ENCODE results near the gene PLA2G12A. TPM values are rescaled to one million over a fixed set of nuclear protein-coding genes. Genes with fewer than 3 reads are reported as not detected.

The PLA2G12A gene
- total and polyA plus RNA-seq, 2 donors (not counting 3 experiments of a cell fraction or from before 2014, with no cell fraction given), result 21.6 to 27.1 TPM

- dilution Hi-C loops (cut with MboI; ENCODE audit: extremely low pct_ligation_motif_present, low sequenced_read_pairs) (no loop called here), intact Hi-C loops (cut with micrococcal nuclease) (no loop called here)
- ChIA-PET POLR2A (interaction anchor here (0.6 kb wide), 1 partner anchor 217 kb away, joined by 3 read pairs; no protein-coding TSS in a partner anchor), CTCF (interaction anchor here (1.6 kb wide), 1 partner anchor 337 kb away, joined by 3 read pairs; no protein-coding TSS in a partner anchor)
- no peak overlapping the region for H3K4me3 ChIP-seq (replicated peaks in 1 of 3; ENCODE audit: insufficient read depth in 1 of 3, low read depth in 1 of 3, low read length in 3 of 3)
- no peak overlapping the region for H3K9ac ChIP-seq (replicated peaks; ENCODE audit: extremely low read depth, insufficient read depth, low read length)
- no peaks in the 10 kb centered on the region for H3K9me3 ChIP-seq (replicated peaks; ENCODE audit: control insufficient read depth, insufficient read depth, low read length)
- FAIRE-seq, result no peak
- TF ChIP-seq FOS (IDR thresholded peaks at IDR 0.05; ENCODE audit: borderline replicate concordance, insufficient read depth, low read length) (no peak), POLR2A (IDR thresholded peaks at IDR 0.05; ENCODE audit: low read depth, low read length) (no peak), CTCF (IDR thresholded peaks at IDR 0.05; ENCODE audit: extremely low read depth in 1 of 2, insufficient read depth in 1 of 2, low read depth in 1 of 2, low read length in 2 of 2) (no peak), GATA2 (IDR thresholded peaks at IDR 0.05; ENCODE audit: insufficient read depth, insufficient read length, low read depth, low read length) (no peak), POLR2AphosphoS5 (IDR thresholded peaks at IDR 0.05; ENCODE audit: insufficient read depth, low read depth, low read length) (no peak), MAX (IDR thresholded peaks at IDR 0.05; ENCODE audit: insufficient read depth, insufficient read length) (no peak), JUN (IDR thresholded peaks at IDR 0.05; ENCODE audit: borderline replicate concordance, insufficient read depth, insufficient read length, low read depth) (no peak)
- H3K9me1 ChIP-seq (replicated peaks; ENCODE audit: control insufficient read depth, extremely low read depth, insufficient read depth, low read length), result no peaks in the 10 kb centered on the region
- H3K36me3 ChIP-seq (ENCODE audit: control insufficient read depth in 2 of 2, extremely low read depth in 1 of 2, insufficient read depth in 2 of 2, low read length in 2 of 2), result no peaks in the 10 kb centered on the region
- DNase-seq (ENCODE audit: low read depth, low spot score), result no peak
- H3K27ac ChIP-seq (ENCODE audit: insufficient read depth, low read depth, low read length), result no peak overlapping the region
- no peaks in the 10 kb centered on the region for H3K4me1 ChIP-seq (ENCODE audit: control insufficient read depth, extremely low read depth, insufficient read depth, low read length)
- BruUV-seq (replicated peaks), result no TSS peak
- no peak overlapping the region for H3K4me2 ChIP-seq (ENCODE audit: insufficient read depth, low read length)
- H3K79me2 ChIP-seq (ENCODE audit: control insufficient read depth, insufficient read depth, low read length), result no peaks in the 10 kb centered on the region
- no peaks in the 10 kb centered on the region for H4K20me1 ChIP-seq (replicated peaks; ENCODE audit: control insufficient read depth, extremely low read depth, insufficient read depth, low read length)
- no peak overlapping the region for H2AFZ ChIP-seq (ENCODE audit: low read depth, low read length)
- no peaks in the 10 kb centered on the region for H3K27me3 ChIP-seq (ENCODE audit: control insufficient read depth in 2 of 2, insufficient read depth in 2 of 2, low read length in 2 of 2)
These were observed 34.5 kb upstream of the PLA2G12A start for GRCh38 chr4:109764376-109764775.

Data from endothelial cell of umbilical vein (primary cell).